Esophagus muscularis mucosa (tissue), 4 donors: Measurements from ENCODE around the gene DBNL. TPM values are rescaled to one million over a fixed set of nuclear protein-coding genes. Genes with fewer than 3 reads are reported as not detected.

Experiments used
- DNase-seq: peaks from one replicate; pipeline ENCODE4 v3.0.0-alpha.2; 2017; ENCODE audit errors: extremely low spot score
- H3K27ac ChIP-seq, 4 donors: fragments of 200-600 bp; sonication (generic); replicated peaks in 1 of 4; 1 replicate in 3 of 4; 2 replicates in 1 of 4; pipeline ENCODE4 v1.5.1; 2016 to 2019; ENCODE audit warnings: mild to moderate bottlenecking in 1 of 4
- H3K27me3 ChIP-seq, 4 donors: fragments of 200-600 bp; sonication (generic); one replicate each; pipeline versions ENCODE4 v1.5.1 to v1.6.0; 2016 to 2019
- H3K36me3 ChIP-seq, 4 donors: fragments of 200-600 bp; sonication (generic); one replicate each; pipeline ENCODE4 v1.5.1; 2016 to 2019
- H3K4me1 ChIP-seq, 4 donors: fragments of 200-600 bp; sonication (generic); one replicate each; pipeline ENCODE4 v1.5.1; 2016 to 2019
- H3K4me3 ChIP-seq, 4 donors: fragments of 200-600 bp; sonication (generic); 1 replicate in 2 of 4; 2 replicates in 2 of 4; pipeline ENCODE4 v1.5.1; 2016 to 2019; ENCODE audit warnings: mild to moderate bottlenecking in 4 of 4, moderate library complexity in 1 of 4
- H3K9me3 ChIP-seq, 4 donors: fragments of 200-600 bp; sonication (generic); 1 replicate in 3 of 4; 2 replicates in 1 of 4; pipeline ENCODE4 v1.5.1; 2016 to 2019
- EP300 ChIP-seq: sonication (generic); formaldehyde crosslinking; IDR thresholded peaks from one replicate; pipeline ENCODE4 v1.6.1; 2017; ENCODE audit warnings: antibody characterized with exemption
- POLR2A ChIP-seq: fragments of 450-650 bp; IDR thresholded peaks from one replicate; pipeline ENCODE4 v1.6.1; 2017; ENCODE audit warnings: antibody characterized with exemption, moderate library complexity, mild to moderate bottlenecking, low read depth
- POLR2AphosphoS5 ChIP-seq, 2 donors: sonication (generic); formaldehyde crosslinking; IDR thresholded peaks; one replicate each; pipeline ENCODE4 v1.6.1; 2017; ENCODE audit warnings: antibody characterized with exemption in 2 of 2
- WGBS: methylation state at CpG from one replicate; pipeline ENCODE4 v1.1.5; 2018; 5-methylcytosine and 5-hydroxymethylcytosine counted together
- intact Hi-C: fragments of 100-400 bp; cut with DNase I; formaldehyde crosslinking; loops from one replicate; pipeline ENCODE4 v1.15.1; 2023
- total RNA-seq, 4 donors: library from RNA; depleted of rRNA; stranded (reverse); fragments of >200 nt; gene quantifications; one replicate each; pipeline versions ENCODE4 v1.1.0 to v1.2.1, GENCODE V29; 2016
- TF ChIP-seq, protein P1 (sequence below), 3 experiments: fragments of 200-600 bp in 2 of 3; fragments of 450-650 bp in 1 of 3; sonication (generic) in 2 of 3; IDR thresholded peaks; one replicate each; pipeline ENCODE4 v1.5.1; 2017 to 2019; ENCODE audit warnings: antibody characterized with exemption in 3 of 3, mild to moderate bottlenecking in 2 of 3, moderate library complexity in 1 of 3

The DBNL gene
- total RNA-seq, 4 donors from 2014 or later, result 93.9 to 122 (median 115) TPM

DNA sequence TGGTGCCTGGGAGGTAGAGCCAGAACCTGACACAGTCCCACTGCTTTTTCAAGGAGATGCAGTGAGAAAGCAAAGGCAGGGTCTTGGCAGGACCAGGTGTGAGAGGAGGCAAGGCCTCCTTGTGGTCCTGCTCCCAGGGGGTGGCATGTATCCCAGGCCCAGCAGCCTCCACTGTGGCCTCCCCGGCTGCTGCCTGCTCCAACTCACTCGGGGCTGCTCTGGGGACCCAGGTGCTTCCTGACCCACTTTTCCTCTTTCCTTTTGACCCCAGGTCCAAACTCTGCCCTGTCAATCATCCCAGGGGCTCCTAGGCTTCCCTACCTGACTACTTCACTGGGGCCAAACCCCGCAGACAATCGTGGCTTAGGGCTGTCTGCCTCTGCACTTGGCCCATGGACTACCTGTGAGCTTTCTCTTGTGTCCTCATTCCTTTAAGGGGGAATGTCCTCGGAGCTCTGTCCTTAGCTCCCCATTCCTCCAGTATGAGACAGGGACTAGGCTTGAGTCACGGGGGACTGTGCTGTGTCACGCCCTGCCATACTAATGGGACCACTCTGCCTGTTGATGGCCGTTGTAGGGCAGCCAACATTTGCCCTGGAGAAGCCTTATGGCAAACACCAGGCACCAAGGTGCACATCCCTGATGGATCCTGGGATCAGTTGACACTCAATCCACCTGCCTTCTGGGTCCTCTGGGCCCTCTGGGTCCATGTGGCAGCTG, 58.5 kb downstream of the DBNL start:
- peaks cover 27 to 72% (median 66%) of the 10 kb centered on the region in 4 donors for H3K4me1 ChIP-seq
- intact Hi-C loops, result no loop called here
- H3K4me3 ChIP-seq, result no peak overlapping the region
- no peak for DNase-seq
- no peaks in the 10 kb centered on the region for H3K9me3 ChIP-seq
- H3K36me3 ChIP-seq, result peaks cover 0 to 17% (median 6%) of the 10 kb centered on the region in 4 donors
- TF ChIP-seq POLR2AphosphoS5 (IDR thresholded peaks at IDR 0.05) (no peak), POLR2A (no peak), EP300 (no peak)
- TF ChIP-seq, protein P1, sequence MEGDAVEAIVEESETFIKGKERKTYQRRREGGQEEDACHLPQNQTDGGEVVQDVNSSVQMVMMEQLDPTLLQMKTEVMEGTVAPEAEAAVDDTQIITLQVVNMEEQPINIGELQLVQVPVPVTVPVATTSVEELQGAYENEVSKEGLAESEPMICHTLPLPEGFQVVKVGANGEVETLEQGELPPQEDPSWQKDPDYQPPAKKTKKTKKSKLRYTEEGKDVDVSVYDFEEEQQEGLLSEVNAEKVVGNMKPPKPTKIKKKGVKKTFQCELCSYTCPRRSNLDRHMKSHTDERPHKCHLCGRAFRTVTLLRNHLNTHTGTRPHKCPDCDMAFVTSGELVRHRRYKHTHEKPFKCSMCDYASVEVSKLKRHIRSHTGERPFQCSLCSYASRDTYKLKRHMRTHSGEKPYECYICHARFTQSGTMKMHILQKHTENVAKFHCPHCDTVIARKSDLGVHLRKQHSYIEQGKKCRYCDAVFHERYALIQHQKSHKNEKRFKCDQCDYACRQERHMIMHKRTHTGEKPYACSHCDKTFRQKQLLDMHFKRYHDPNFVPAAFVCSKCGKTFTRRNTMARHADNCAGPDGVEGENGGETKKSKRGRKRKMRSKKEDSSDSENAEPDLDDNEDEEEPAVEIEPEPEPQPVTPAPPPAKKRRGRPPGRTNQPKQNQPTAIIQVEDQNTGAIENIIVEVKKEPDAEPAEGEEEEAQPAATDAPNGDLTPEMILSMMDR (IDR thresholded peaks at IDR 0.05), result no peak
- H3K27me3 ChIP-seq, result no peaks in the 10 kb centered on the region
- 80% methylated on average over 6 of the region's 8 CpGs for WGBS
- H3K27ac ChIP-seq, result peak overlapping the region; percentile 78 to 94 (median 90)

DNA sequence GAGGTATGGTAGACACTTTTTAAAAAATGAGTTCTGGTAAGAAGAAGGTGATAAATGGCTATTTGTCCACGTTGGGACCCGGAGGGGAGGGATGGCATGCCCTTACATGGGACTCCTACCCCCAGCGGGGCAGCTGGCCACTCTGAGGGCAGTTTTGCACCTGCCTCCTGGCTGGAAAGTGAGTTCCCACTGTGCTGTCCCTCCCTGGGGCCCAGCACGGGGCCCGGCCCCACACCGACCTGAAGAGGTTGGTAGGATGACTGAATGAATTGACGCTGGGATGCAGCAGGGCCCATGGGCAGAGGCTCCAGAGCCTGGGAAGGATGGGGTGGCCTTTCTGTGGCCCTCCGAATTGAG, 59.0 kb downstream of the DBNL start:
- H3K27me3 ChIP-seq, result no peaks in the 10 kb centered on the region
- DNase-seq, result no peak
- WGBS, result 69% methylated on average over 6 of the region's 8 CpGs
- no peak for TF ChIP-seq POLR2AphosphoS5 (IDR thresholded peaks at IDR 0.05)
- no peak for TF ChIP-seq POLR2A
- TF ChIP-seq EP300, result no peak
- TF ChIP-seq, protein P1 (IDR thresholded peaks at IDR 0.05), result no peak
- peak overlapping the region; percentile 78 to 94 (median 90) for H3K27ac ChIP-seq
- H3K9me3 ChIP-seq, result no peaks in the 10 kb centered on the region
- intact Hi-C loops, result no loop called here
- H3K4me1 ChIP-seq, result peaks cover 27 to 72% (median 71%) of the 10 kb centered on the region in 4 donors
- peaks cover 0 to 22% (median 10%) of the 10 kb centered on the region in 4 donors for H3K36me3 ChIP-seq
- peak overlapping the region in 3 of 4 donors; percentile 65 to 72 (median 66) for H3K4me3 ChIP-seq

DNA sequence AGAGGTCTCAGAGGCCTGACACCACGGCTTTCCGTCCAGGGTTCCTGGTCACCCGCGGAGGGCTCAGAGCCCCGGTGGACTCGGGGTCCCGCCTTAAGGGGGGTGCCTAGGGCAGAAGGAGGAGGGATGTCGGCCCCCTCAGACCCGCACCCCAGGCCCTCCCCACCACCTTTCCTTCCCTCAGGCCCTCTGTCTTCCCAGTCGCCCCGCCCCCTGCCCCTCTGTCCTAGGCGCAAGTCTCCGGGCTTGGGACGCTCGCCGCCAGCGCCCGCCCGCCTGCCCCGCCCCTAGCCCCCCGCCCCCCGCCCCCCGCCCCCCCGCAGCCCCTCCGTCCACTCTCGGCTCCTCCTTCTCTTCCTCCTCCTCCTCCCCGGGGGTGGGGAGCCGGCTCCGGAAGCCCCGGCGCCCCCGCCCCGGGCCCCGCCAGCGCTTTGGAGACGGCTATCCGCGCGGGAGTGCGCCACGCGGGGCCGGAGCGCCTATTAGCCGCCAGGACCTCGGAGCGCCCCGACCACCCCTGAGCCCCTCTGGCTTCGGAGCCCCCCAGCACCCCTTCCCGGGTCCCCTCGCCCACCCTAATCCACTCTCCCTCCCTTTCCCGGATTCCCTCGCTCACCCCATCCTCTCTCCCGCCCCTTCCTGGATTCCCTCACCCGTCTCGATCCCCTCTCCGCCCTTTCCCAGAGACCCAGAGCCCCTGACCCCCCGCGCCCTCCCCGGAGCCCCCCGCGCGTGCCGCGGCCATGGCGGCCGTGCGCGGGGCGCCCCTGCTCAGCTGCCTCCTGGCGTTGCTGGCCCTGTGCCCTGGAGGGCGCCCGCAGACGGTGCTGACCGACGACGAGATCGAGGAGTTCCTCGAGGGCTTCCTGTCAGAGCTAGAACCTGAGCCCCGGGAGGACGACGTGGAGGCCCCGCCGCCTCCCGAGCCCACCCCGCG, 59.7 kb downstream of the DBNL start, which contains the start of gene AEBP1:
TSS of gene AEBP1 (plus strand) at position 423 of the 937 bp plus-strand sequence. CDS start at position 744, 321 bp downstream.
- H3K9me3 ChIP-seq, result no peaks in the 10 kb centered on the region
- H3K4me1 ChIP-seq, result peaks cover 27 to 79% (median 71%) of the 10 kb centered on the region in 4 donors
- no peak for TF ChIP-seq EP300
- TF ChIP-seq POLR2AphosphoS5 (IDR thresholded peaks at IDR 0.05), result peak in 1 of 2 donors; percentile 44
- TF ChIP-seq, protein P1 (IDR thresholded peaks at IDR 0.05), result no peak
- no peak for TF ChIP-seq POLR2A
- DNase-seq, result no peak
- peaks cover 0 to 29% (median 17%) of the 10 kb centered on the region in 4 donors for H3K36me3 ChIP-seq
- peak within 1 kb of the TSS; percentile 78 to 94 (median 90) for H3K27ac ChIP-seq
- peak within 1 kb of the TSS; percentile 48 to 72 (median 66) for H3K4me3 ChIP-seq
- intact Hi-C loops, result no loop called here
- no peaks in the 10 kb centered on the region for H3K27me3 ChIP-seq
- WGBS, result 4% methylated on average over 36 of the region's 87 CpGs

DNA sequence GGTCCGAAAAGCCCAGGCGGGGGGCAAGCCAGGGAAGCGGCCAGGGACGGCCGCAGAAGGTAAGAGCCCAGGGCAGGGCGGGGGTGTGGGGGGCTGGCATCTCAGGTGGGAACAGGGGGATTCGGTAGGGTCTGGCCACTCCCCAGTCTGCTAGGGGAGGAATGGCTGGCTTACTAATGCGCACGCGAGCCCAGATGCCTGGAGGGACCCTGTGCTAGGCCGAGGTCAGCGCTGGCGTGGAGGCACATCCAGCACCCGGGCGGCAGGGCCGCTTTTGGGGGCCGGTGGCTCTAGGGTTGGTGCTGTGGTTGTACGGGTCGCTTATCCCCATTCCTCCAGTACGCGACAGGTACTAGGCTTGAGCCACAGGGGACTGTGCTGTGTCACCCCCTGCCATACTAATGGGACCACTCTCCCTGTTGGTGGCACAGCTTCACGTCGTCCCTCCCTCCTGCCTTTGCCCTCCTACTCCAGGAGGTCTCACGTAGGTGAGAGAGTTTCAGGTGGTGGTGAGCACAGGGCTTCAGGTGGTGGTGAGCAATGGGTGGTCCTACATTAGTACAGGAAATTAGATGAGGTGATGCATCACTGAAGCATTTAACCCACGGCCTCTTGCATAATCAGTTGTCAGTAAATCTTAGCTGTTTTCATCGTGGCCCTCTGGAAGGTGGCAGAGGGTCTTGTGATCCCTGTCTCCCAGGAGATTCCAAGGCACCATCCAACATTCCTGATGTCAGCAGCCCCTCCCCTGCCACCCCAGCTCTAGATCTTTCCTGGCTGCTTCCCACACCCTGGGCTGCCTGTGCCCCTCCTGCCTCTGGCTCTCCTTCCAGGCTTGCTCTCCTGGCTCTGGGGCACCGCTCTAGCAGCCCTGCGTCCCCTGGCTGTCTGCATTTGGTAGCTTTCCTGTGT, 60.6 kb downstream of the DBNL start:
- no peak for DNase-seq
- intact Hi-C loops, result no loop called here
- peak overlapping the region; percentile 78 to 94 (median 90) for H3K27ac ChIP-seq
- WGBS, result 33% methylated on average over 9 of the region's 28 CpGs
- peak overlapping the region; percentile 48 to 72 (median 66) for H3K4me3 ChIP-seq
- no peak for TF ChIP-seq POLR2A
- TF ChIP-seq, protein P1 (IDR thresholded peaks at IDR 0.05), result no peak
- peak; percentile 25 to 75 for TF ChIP-seq POLR2AphosphoS5 (IDR thresholded peaks at IDR 0.05)
- peak; percentile 39 for TF ChIP-seq EP300
- no peaks in the 10 kb centered on the region for H3K9me3 ChIP-seq
- peaks cover 27 to 88% (median 68%) of the 10 kb centered on the region in 4 donors for H3K4me1 ChIP-seq
- no peaks in the 10 kb centered on the region for H3K27me3 ChIP-seq
- H3K36me3 ChIP-seq, result peaks cover 0 to 38% (median 23%) of the 10 kb centered on the region in 4 donors
